SK-N-MC (cell line): ENCODE measurements around the gene CBLIF.

Source experiments
- EZH2 ChIP-seq: fragments of 200-600 bp; sonication (generic); IDR thresholded peaks from one replicate; pipeline ENCODE4 v1.6.1; 2017; ENCODE audit warnings: antibody characterized with exemption
- FOXP2 ChIP-seq: optimal IDR thresholded peaks from 2 replicates; pipeline ENCODE3; 2011; ENCODE audit warnings: mild to moderate bottlenecking, moderate library complexity; ENCODE audit not compliant: insufficient read depth; ENCODE audit errors: extremely low read length, control extremely low read depth
- POLR2AphosphoS5 ChIP-seq: IDR thresholded peaks from 2 replicates; pipeline ENCODE4 v1.6.1; 2012; ENCODE audit warnings: mild to moderate bottlenecking, low read depth, low read length, borderline replicate concordance

DNA sequence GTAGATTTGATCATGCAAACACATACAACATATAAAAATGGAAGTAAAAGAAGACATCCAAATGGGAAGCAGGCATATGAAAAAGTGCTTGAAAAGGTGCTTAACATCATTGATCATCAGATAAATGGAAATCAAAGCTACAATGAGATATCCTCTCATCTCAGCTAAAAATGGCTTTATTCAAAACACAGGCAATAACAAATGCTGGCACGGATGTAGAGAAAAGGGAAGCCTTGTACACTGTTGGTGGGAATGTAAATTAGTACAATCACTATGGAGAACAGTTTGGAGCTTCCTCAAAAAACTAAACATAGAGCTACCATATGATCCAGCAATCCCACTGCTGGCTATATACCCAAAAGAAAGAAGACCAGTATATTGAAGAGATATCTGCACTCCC lies 21.5 kb upstream of the CBLIF start:
- TF ChIP-seq EZH2 (no peak), POLR2AphosphoS5 (no peak), FOXP2 (no peak)
